SH-SY5Y (cell line): ENCODE data around the gene TMEM135.

Experiments
- GATA2 ChIP-seq: IDR thresholded peaks from 2 replicates; pipeline ENCODE4 v1.6.1; 2011; ENCODE audit warnings: mild to moderate bottlenecking, low read depth, low read length
- GATA3 ChIP-seq: IDR thresholded peaks from 2 replicates; pipeline ENCODE4 v1.6.1; 2011; ENCODE audit warnings: low read depth, mild to moderate bottlenecking, low read length, moderate library complexity

TMEM135 gene

DNA sequence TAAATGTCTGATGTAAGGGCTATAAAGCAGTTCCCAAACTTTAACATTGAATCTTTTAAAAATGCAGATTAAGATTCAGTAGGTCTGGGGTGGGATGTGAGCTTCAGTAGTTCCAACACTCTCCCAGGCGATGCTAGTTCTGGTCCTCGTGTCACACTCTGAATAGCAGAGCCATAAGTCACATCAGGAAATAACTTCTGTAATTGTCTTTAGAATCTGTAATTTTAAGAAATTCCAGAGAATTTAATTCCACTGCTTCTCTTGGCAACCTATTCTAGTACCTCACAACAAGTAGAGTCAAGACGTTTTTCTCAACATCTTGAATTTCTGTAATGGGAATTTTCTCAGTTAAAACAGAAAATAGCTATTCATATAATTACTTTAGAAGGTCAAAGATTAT lies 223.1 kb downstream of the TMEM135 start:
- TF ChIP-seq GATA2 (no peak), GATA3 (no peak)

DNA sequence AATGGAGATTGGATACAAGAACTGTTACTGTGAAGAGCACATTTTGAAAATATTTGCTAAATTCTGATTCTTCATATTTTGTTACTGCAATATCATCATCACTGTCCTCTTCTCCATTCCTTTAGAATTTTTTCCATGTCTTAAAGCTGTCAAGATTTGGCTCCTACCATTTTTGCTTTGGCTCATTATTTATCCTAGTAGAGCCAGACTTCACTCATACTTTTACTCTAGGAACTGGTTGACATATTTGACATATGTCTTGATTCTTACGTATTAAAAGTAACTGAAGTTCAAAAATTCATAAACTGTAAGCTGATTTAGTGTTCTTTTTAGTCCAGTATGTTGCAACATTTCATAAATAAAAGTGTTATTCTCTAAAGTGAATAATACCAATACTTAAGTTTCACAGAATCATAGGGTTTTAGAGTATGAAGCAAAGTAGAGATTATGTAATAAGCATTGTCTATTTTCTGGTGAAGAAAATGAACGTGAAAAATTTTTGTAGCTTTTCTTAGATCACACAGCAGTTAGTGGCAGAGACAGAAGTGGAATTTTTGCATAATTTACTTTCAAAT lies 225.6 kb downstream of the TMEM135 start:
- TF ChIP-seq GATA3 = no peak
- TF ChIP-seq GATA2 = no peak

DNA sequence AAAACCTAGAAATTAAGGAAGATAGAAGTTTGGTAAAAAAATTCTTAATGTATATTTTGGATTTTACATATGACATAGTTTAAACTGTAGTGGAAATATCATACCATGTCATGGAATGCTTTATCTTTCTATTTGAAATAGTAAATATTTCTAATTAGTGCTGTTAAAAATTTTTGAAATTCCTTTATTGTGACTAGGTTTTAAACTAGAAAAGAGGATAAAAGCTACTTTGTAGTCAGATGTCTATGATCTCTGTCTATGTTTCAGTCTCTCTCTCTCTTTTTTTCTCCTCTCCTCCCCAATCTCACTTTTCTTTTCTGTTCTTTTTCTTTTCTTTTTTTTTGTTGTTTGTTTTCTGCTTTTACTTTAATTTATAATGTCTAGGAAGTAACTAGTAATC lies 226.2 kb downstream of the TMEM135 start:
- TF ChIP-seq GATA2 = no peak
- no peak for TF ChIP-seq GATA3

DNA sequence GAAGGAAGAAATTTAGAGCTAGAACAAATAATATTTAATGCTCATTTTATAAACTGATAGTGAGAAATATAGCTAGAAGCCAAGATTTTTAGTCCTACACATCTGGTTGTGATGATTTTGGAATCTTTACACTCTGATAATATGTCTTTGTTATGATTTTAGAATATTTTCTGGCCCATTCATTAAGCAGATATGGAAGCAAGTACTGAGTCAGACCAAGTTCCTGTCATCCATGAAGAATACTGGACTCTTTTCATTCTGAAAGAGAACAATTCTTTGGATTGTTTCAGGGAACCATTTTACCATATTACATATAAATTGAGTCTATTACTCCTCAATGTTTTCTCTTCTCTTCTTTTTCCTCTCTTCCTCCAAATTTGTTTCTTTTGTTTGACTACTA lies 227.4 kb downstream of the TMEM135 start:
- TF ChIP-seq GATA2 (no peak), GATA3 (no peak)

DNA sequence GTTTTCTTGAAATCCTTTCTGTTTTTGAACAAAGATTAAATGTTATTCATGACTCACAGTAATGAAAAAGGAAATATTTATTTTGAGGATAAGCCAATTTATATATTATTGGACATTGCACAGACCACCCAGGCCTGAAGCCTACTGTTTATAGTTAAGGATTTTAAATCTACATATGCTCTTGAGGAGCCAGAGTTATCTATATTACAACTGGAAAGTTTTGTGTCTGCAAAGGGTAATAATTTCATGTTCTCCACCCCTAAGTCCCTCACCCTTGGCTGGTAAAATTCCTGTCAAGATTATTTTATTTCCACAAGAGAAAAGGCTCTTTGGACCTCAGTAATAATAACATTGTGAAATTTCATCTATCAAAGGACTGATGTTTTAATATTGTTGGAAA lies 228.2 kb downstream of the TMEM135 start:
- no peak for TF ChIP-seq GATA2
- no peak for TF ChIP-seq GATA3

DNA sequence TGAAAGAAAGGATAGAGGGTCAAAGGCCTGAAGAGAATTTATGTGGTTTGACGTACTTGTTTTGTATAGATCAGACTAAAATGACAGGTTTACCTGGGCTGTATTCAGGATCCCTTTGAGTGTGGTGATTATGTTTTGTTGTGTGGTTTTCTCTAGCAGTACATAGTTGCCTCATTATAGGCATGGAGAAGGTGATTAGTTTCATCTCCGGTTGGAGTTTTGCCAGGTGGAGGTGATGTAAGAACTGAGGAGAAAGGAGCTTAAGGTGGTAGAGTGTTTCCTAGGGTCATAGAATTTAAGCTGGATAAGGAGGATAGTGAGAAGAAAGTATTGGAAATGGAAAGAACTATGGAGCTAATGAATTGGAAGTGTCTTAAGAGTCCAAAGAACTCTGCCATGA lies 229.0 kb downstream of the TMEM135 start:
- TF ChIP-seq GATA3 (no peak), GATA2 (no peak)

DNA sequence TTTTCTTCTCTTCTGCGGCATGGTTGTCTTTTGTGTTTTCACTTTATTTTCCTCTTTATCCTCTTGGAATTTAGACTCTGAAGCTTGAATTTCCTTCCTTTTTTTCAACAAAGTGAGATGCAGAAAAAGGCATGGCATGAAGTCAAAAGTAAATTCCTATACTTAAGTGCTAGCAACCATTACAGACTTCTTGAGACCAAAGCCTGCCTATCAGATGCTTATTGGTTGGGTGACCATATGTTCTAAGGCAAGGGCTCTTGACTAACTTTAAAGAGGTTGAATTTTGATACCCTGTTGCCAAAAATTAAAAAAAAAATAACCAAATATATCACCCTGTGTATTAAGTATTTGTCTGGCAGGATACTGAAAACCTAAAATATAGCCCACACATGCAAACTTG lies 237.4 kb downstream of the TMEM135 start:
- no peak for TF ChIP-seq GATA3
- no peak for TF ChIP-seq GATA2

DNA sequence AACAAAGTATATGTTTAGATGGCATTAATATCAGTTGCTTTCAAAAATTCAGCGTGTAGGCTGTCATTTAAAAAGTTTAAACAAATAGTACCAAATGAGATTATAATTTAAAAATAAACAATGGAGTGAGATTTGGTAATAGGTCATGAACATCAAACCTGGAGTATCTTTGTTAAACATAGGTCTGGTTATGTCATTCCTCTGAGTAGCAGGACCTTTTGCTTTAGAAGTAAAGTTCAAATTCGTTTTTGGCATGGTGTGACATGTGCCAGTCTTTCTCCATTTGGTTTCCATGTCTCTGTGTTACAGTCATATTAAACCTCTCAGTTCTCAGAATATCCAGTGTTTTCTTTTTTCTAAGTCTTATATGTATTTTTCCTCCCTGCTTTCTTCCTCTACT lies 242.4 kb downstream of the TMEM135 start:
- no peak for TF ChIP-seq GATA3
- TF ChIP-seq GATA2 = no peak

DNA sequence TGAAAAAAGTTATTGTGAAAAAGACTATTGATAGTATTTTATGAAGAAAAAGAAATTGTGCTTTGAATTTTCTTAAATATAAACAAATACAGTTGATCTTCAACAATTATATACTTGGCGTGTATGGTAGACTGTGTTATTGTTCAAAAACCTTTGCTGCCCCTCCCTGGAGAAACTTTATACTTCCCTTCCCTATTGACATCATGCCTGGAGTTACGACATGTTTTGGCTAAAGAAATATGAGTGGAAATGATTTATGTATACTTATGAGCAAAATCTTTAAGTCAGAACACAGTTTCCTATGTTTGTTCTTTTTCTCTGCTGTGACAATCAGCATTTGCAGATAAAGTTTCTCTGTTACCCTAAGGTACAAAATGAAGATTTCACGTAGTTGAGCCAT lies 243.8 kb downstream of the TMEM135 start:
- TF ChIP-seq GATA2 (no peak), GATA3 (no peak)

DNA sequence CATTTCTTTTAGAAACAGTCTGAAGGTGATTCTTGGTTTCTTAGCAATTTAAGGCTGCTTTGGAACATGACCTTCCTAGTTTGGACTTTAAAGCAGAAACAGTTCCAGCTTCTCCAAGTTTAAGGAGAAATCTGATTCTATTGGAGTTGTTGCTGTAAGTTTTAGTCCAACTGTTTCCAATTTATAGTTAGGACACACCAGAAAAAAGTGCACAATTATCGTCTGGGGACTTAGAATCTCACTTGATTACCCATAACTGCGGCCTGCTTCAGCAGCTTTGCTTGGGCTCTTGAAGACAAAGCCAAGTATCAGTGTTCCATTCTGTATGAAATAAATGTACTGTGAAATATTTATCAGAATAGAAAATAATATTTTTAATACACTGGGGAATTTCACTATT lies 246.6 kb downstream of the TMEM135 start:
- no peak for TF ChIP-seq GATA2
- no peak for TF ChIP-seq GATA3

DNA sequence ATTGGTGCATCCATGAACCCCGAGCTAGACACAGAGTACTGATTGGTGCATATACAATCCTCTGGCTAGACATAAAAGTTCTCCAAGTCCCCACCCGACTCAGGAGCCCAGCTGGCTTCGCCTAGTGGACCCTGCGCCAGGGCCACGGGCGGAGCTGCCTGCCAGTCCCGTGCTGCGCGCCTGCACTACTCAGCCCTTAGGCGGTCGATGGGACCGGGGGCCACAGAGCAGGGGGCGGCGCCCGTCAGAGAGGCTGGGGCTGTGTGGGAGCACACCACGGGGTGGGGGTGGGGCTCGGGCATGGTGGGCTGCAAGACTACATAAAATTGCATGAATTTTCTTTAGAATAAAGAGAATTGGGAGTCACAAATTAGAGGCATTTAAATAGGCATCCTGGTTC lies 248.6 kb downstream of the TMEM135 start:
- TF ChIP-seq GATA3 = no peak
- no peak for TF ChIP-seq GATA2

DNA sequence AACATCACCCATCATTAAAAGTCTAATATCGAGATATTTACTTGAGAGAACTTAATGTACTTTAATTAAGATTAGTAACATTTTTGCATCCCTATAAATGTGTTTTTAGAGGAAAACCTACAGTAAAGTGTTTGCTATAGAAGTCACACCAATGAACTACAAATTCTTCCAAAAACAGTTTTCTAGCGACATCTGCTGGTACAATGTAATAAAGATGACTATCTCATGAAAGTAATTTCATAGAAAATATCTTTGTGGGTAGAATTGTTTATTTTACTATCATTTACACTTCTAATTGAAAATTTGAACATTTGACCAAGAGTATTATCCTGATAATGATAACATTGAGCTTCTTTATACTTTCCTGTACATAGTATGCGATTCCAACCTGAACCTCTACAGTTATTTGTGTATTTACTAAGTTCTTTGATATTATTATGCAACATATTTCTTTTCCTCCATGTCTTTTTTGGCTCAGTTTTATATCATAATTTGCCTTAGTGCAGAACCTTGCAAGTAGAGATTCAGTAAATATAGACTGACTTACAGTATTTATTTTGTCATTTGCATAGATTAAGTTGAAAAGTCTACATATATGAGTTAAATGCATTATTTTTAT lies 252.7 kb downstream of the TMEM135 start:
- TF ChIP-seq GATA3 (0 out of 2 replicates have a peak, but pooled peaks have one; percentile 30), GATA2 (no peak)

DNA sequence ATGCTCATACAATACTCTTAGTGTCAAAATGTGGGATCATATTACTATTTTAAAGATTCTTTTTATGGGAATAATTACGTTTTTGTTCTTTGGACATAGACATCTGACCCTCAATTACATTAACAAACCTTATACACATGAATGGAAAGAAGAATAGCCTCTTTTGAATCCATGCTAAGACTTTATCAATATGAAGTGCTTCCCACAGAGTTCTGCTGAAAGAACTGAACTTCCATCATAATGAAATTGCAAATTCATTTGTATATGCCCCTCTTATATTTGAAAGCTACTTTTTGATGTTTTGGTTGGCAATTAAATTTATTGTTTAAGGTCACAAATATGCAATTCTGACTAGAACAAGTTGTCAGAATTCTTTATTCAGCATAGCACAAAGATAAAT lies 254.9 kb downstream of the TMEM135 start:
- TF ChIP-seq GATA3 (no peak), GATA2 (no peak)

DNA sequence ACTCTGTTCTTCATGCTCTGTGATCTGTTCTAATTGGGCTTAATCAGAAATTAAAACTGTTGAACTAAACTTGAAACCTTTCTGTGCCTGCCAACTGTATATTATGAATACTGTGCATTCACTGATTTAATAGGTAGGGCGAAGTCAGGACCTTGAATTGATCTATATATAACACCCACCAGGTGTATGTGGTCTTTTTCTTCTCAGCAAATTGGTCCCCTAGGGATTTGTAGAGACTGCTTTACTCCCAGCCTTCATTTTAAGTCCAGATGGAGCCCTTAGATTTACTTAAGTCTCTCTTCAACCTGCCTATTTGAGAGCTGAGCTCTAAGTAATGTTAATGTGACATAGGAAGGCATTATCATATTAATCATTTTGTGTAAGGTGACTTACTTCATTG lies 257.5 kb downstream of the TMEM135 start:
- TF ChIP-seq GATA2 = no peak
- no peak for TF ChIP-seq GATA3

DNA sequence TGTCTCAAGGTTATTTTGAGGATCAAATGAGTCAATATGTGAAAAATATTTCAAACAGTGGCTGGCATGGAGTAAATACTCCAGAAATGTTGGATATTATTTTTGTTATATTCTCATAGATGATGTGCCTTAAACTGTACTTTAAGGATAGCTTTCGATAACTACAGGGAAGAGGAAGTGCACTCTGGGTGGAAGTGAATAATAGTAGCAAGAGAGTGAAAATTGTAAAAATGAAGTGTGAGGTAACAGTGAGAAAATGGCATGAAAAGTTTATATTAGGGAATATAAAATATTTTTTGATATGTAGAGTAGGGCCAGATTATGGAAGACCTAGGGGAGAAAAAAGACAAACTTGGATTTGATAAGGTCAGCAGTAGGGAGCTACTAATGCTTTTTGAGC lies 258.9 kb downstream of the TMEM135 start:
- TF ChIP-seq GATA2 (no peak), GATA3 (no peak)

DNA sequence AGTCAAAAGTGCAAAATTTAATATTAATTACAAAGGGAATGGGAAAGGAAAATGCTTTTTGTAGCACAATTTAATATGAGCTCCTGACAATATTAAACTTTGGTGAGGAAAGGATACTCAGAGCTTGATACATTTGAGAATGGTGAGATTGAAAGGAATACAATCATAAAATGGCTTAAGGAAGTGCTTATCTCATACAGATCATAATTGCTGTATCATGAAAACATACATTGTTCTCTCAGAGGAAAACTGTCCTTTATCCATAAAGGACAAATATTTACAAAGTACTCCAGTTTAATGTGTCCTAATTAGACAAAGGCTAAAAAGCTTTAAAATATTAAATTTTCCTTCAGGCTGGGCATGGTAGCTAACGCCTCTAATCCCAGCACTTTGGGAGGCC lies 260.4 kb downstream of the TMEM135 start:
- TF ChIP-seq GATA2 (no peak), GATA3 (no peak)

DNA sequence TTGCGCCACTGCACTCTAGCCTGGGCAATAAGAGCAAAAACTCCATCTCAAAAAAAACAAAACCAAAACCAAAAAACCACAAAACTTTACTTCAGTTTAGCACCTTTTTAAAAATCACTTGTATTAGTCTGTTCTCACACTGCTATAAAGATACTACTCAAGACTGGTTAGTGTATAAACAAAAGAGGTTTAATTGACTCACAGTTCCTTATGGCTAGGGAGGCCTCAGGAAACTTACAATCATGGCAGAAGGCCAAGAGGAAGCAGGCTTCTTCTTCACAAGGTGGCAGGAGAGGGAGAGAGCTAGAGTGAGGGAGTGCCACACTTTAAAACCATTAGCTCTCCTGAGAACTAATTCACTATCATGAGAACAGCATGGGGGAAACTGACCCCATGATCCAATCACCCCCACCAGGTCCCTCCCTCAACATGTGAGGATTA lies 261.3 kb downstream of the TMEM135 start:
- TF ChIP-seq GATA2 (no peak), GATA3 (no peak)

DNA sequence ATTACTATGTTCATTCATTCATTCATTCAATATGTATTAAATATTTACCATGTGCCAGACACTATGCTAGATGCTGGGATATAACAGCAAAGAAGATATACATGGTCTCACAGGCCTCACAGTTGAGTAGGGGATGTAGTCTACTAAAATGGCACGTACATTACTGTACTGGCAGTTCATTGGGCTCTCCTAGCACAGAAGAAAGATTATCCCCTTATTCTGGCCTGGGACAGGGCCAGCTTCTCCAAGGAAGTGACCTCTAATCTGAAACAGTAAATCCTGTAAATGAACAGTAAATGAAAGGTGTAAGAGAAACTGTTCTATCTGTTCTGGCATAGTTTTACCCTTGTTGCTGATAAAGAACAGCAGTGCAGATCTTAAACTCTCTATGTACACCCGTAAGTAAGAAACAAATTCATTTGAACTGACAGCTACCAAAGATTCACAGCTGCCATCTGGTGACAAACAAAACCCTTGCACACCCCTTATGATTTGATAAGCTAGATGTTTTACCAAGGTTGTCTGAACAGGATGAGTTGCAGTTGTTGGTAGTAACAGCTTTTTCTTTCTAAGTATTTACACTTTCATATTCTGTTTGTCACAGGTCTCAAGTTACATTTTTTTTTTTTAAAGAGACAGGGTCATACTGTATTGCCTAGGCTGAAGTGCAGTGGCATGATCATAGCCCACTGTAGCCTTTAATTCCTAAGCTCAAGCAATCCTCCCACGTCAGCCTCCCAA lies 263.1 kb downstream of the TMEM135 start:
- no peak for TF ChIP-seq GATA3
- no peak for TF ChIP-seq GATA2
